Neuronal stem cell (in vitro differentiated cells): ENCODE results near the gene SNCA.
A peak's percentile ranks its signal among the peaks of the same experiment; 100 is the strongest.

Source experiments
- DNase-seq: peaks from one replicate; pipeline ENCODE4 v3.0.0-alpha.2; 2013; ENCODE audit warnings: low spot score
- H2AFZ ChIP-seq: one replicate; pipeline ENCODE4 v1.6.1; 2013; ENCODE audit warnings: mild to moderate bottlenecking, low read length, inconsistent platforms
- H2AK5ac ChIP-seq: 2 replicates; pipeline ENCODE4 v1.6.1; 2013; ENCODE audit warnings: low read depth, mild to moderate bottlenecking, inconsistent platforms, low read length, moderate library complexity, mixed read lengths
- H2BK120ac ChIP-seq: 2 replicates; pipeline ENCODE4 v1.6.1; 2013; ENCODE audit warnings: low read depth, mild to moderate bottlenecking, inconsistent platforms, low read length, moderate library complexity, mixed read lengths
- H2BK12ac ChIP-seq: one replicate; pipeline ENCODE4 v1.6.1; 2013; ENCODE audit warnings: low read length, inconsistent platforms
- H2BK15ac ChIP-seq: 2 replicates; pipeline ENCODE4 v1.6.1; 2013; ENCODE audit warnings: mild to moderate bottlenecking, low read length, inconsistent platforms, mixed read lengths
- H2BK5ac ChIP-seq: one replicate; pipeline ENCODE4 v1.6.1; 2013; ENCODE audit warnings: inconsistent platforms, mild to moderate bottlenecking, low read length, moderate library complexity
- H3K14ac ChIP-seq: one replicate; pipeline ENCODE4 v1.6.1; 2013; ENCODE audit warnings: low read length, inconsistent platforms
- H3K18ac ChIP-seq: 2 replicates; pipeline ENCODE4 v1.6.1; 2013; ENCODE audit warnings: low read length, inconsistent platforms
- H3K23ac ChIP-seq: 2 replicates; pipeline ENCODE4 v1.6.1; 2013; ENCODE audit warnings: low read depth, mild to moderate bottlenecking, mixed read lengths, low read length, inconsistent platforms; ENCODE audit not compliant: poor library complexity
- H3K27ac ChIP-seq: replicated peaks from 3 replicates; pipeline ENCODE4 v1.5.1; 2013; ENCODE audit warnings: low read length, inconsistent platforms
- H3K27me3 ChIP-seq, 3 experiments: 2 replicates each; pipeline ENCODE4 v1.6.1; 2013; ENCODE audit warnings: low read length in 3 of 3, mild to moderate bottlenecking in 2 of 3, inconsistent platforms in 1 of 3, low read depth in 1 of 3, mixed read lengths in 1 of 3, moderate library complexity in 1 of 3; ENCODE audit not compliant: control insufficient read depth in 3 of 3, insufficient read depth in 3 of 3
- H3K36me3 ChIP-seq, 2 donors: replicated peaks in 1 of 2; 2 replicates each; pipeline ENCODE4 v1.6.1; 2013; ENCODE audit warnings: low read length in 2 of 2; ENCODE audit not compliant: control insufficient read depth in 2 of 2, insufficient read depth in 2 of 2
- H3K4ac ChIP-seq: 2 replicates; pipeline ENCODE4 v1.6.1; 2013; ENCODE audit warnings: inconsistent platforms, mild to moderate bottlenecking, low read length, moderate library complexity
- H3K4me1 ChIP-seq, 2 donors: 1 replicate in 1 of 2; 2 replicates in 1 of 2; pipeline ENCODE4 v1.6.1; 2013; ENCODE audit warnings: low read length in 2 of 2, low read depth in 1 of 2; ENCODE audit not compliant: control insufficient read depth in 2 of 2, insufficient read depth in 1 of 2
- H3K4me2 ChIP-seq: one replicate; pipeline ENCODE4 v1.6.1; 2013; ENCODE audit warnings: mild to moderate bottlenecking, low read length, inconsistent platforms; ENCODE audit not compliant: insufficient read depth, poor library complexity, severe bottlenecking
- H3K4me3 ChIP-seq, 2 donors: 2 replicates each; pipeline ENCODE4 v1.5.1; 2013; ENCODE audit warnings: low read length in 2 of 2, mild to moderate bottlenecking in 2 of 2, inconsistent platforms in 1 of 2, moderate library complexity in 1 of 2
- H3K79me1 ChIP-seq: one replicate; pipeline ENCODE4 v1.6.1; 2013; ENCODE audit warnings: low read depth, mild to moderate bottlenecking, inconsistent platforms, low read length, moderate library complexity
- H3K9ac ChIP-seq: one replicate; pipeline ENCODE4 v1.6.1; 2013; ENCODE audit warnings: mild to moderate bottlenecking, low read depth, low read length, inconsistent platforms; ENCODE audit not compliant: poor library complexity
- H3K9me3 ChIP-seq, 2 donors: replicated peaks in 1 of 2; 2 replicates each; pipeline versions ENCODE3 to v1.6.1; 2013; ENCODE audit warnings: low read length in 2 of 2, mild to moderate bottlenecking in 2 of 2, inconsistent platforms in 1 of 2, low read depth in 1 of 2, mixed read lengths in 1 of 2, moderate library complexity in 1 of 2; ENCODE audit not compliant: control insufficient read depth in 2 of 2, insufficient read depth in 1 of 2
- H4K8ac ChIP-seq: one replicate; pipeline ENCODE4 v1.6.1; 2013; ENCODE audit warnings: low read depth, mild to moderate bottlenecking, inconsistent platforms, low read length, moderate library complexity
- H4K91ac ChIP-seq: one replicate; pipeline ENCODE4 v1.6.1; 2013; ENCODE audit warnings: low read length, low read depth, mild to moderate bottlenecking, inconsistent platforms; ENCODE audit not compliant: poor library complexity
- WGBS, 2 donors: extraction: QIAGEN DNeasy Blood & Tissue Kit; methylation state at CpG; one replicate each; pipeline ENCODE4 v1.1.7; 2013; ENCODE audit warnings: missing lambda C conversion rate in 2 of 2, mixed read lengths in 1 of 2; ENCODE audit not compliant: insufficient read length in 2 of 2, insufficient replicate concordance in 1 of 2; ENCODE audit errors: extremely low coverage in 2 of 2; 5-methylcytosine and 5-hydroxymethylcytosine counted together

SNCA gene

DNA sequence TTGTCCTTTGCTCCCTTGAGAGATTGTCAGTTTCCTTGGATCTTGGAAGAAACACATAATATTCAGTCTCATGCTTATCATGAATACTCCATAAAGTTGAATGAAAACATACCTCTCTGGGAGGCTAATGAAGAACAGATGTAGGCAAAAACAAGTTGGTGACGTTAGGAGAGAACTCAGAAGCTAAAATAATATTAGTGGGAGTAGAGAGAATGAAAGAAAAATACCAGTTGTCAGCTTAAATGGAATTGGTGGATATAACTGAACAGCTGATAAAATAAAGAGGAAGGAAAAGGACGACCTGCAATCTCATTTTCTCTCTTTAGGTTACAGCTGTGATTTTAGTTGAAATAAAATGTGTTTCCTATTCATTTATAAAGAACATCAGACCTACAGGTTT is 124.8 kb downstream of the SNCA start:
- no peaks in the 10 kb centered on the region for H3K27me3 ChIP-seq
- H3K4me3 ChIP-seq: no peak overlapping the region
- no CpG with 5 or more reads among the region's 2 CpGs for WGBS, 2 donors
- no peak overlapping the region for H3K18ac ChIP-seq
- no peak overlapping the region for H4K8ac ChIP-seq
- H3K27ac ChIP-seq: no peak overlapping the region
- peaks cover 2 to 4% of the 10 kb centered on the region in 2 donors for H3K4me1 ChIP-seq
- no peak overlapping the region for H3K14ac ChIP-seq
- H3K4me2 ChIP-seq: no peak overlapping the region
- no peak overlapping the region for H3K23ac ChIP-seq
- H2BK12ac ChIP-seq: no peak overlapping the region
- H2AK5ac ChIP-seq: no peak overlapping the region
- H3K9ac ChIP-seq: no peak overlapping the region
- H3K4ac ChIP-seq: no peak overlapping the region
- peaks cover 0 to 4% of the 10 kb centered on the region in 2 donors for H3K9me3 ChIP-seq
- no peak overlapping the region for H2BK15ac ChIP-seq
- no peak overlapping the region for H4K91ac ChIP-seq
- H3K79me1 ChIP-seq: no peaks in the 10 kb centered on the region
- no peaks in the 10 kb centered on the region for H3K36me3 ChIP-seq
- no peak overlapping the region for H2BK120ac ChIP-seq
- H2AFZ ChIP-seq: no peak overlapping the region
- DNase-seq: no peak
- H2BK5ac ChIP-seq: no peak overlapping the region

DNA sequence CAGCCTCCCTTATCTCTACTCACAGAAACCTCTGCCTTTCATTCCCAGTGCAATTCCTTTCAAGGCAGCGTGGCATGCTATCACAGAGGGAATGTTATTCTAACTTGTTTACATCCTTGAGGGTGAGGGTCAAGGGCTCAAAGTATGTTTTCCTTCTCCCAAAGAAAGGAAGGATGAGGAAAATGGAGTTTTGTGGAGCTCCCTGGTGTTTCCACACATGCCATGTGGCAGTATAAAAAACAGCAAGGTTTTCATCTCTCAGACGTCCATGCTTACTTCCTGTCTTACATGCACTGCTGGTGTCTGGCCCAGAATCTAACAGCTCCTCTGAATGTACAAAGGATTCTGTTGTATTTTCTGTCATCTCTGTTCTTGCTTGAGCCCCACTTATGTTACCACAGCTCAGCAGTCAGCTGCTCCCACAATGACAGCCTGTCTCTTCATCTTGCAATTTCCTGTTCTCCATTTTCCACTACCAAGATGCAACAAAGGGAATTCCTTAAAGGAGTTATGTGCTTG is 128.0 kb downstream of the SNCA start:
- peak overlapping the region; percentile 86 for H2AFZ ChIP-seq
- H3K27me3 ChIP-seq: no peaks in the 10 kb centered on the region
- no peak overlapping the region for H2BK5ac ChIP-seq
- no peak overlapping the region for H2BK12ac ChIP-seq
- H2AK5ac ChIP-seq: no peak overlapping the region
- peaks cover 0 to 5% of the 10 kb centered on the region in 2 donors for H3K9me3 ChIP-seq
- H3K14ac ChIP-seq: no peak overlapping the region
- H3K36me3 ChIP-seq: no peaks in the 10 kb centered on the region
- no peak overlapping the region for H3K9ac ChIP-seq
- no peak overlapping the region for H2BK15ac ChIP-seq
- no peak overlapping the region for H3K4me2 ChIP-seq
- H3K4me3 ChIP-seq: no peak overlapping the region
- no peaks in the 10 kb centered on the region for H3K79me1 ChIP-seq
- H4K8ac ChIP-seq: no peak overlapping the region
- H3K27ac ChIP-seq: no peak overlapping the region
- peaks cover 2 to 4% of the 10 kb centered on the region in 2 donors for H3K4me1 ChIP-seq
- H3K23ac ChIP-seq: no peak overlapping the region
- no peak for DNase-seq
- no peak overlapping the region for H4K91ac ChIP-seq
- H2BK120ac ChIP-seq: no peak overlapping the region
- no CpG with 5 or more reads among the region's 2 CpGs for WGBS, 2 donors
- H3K18ac ChIP-seq: no peak overlapping the region
- no peak overlapping the region for H3K4ac ChIP-seq

DNA sequence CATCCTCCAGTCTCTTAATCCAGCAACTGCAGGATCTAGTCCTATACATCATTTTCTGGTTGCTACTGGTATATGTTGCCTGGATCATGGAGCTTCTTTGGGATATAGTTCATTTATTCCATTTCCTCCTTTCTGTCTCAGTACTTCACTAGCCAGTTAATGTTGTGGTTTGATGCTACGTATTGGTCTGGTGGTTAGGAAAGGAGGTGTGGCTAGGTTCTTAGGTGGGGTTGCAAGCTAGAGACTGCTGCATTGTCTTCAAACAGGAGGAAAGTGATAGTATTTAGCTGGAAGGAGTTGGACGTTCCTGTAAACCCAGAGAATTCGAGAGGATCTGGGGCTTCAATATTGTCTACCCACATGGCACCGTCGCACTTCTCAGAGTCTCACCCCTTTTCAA is 129.5 kb downstream of the SNCA start:
- Histone ChIP-seq H4K8ac (no peak overlapping the region), H2BK5ac (no peak overlapping the region), H2BK15ac (no peak overlapping the region), H2AFZ (peak overlapping the region; percentile 0), H3K18ac (no peak overlapping the region), H3K23ac (no peak overlapping the region), H4K91ac (no peak overlapping the region), H3K79me1 (no peaks in the 10 kb centered on the region), H2BK120ac (no peak overlapping the region), H2AK5ac (no peak overlapping the region), H3K14ac (no peak overlapping the region), H3K27me3 (no peaks in the 10 kb centered on the region), H3K9me3 (peaks cover 0 to 5% of the 10 kb centered on the region in 2 donors), H3K4me3 (no peak overlapping the region), H2BK12ac (no peak overlapping the region), H3K27ac (no peak overlapping the region), H3K4me1 (peaks cover 2 to 4% of the 10 kb centered on the region in 2 donors), H3K9ac (no peak overlapping the region), H3K4me2 (no peak overlapping the region), H3K36me3 (no peaks in the 10 kb centered on the region), H3K4ac (no peak overlapping the region)
- WGBS, 2 donors: no CpG with 5 or more reads among the region's 5 CpGs
- no peak for DNase-seq

DNA sequence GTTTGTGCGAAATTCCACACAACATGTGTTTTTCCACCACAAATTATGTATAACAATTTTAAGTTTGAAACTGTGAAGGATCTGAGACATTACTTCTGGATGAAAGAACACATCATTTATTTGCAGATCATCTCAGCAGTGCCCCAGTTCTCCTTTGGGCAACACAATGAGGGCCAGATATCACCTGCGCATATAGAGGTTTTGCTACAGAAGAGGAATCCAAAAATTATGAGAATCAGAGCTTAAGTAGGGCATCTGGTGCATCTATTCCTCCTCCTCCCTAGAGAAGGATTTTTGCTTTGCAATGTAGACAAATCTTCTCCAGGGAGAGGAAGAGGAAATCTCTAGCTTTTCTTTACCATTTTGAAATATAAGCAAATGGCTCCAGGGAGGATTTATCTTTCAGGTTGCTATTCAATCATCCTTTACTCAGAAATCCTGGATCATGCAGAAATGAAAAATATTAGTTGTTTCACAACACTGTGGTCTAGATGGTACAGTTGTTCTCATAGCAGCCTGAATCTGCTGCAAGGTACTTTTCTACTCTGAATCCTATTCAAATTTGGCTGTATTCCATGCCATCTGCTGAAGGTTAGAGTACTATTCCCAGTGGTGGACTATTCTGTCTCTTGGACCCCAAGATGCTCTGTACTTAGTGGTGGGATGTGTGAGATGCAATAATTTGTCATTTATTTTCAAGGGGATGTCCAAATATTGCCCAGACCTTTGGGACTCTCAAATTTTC is 132.1 kb downstream of the SNCA start:
- Histone ChIP-seq H3K79me1 (no peaks in the 10 kb centered on the region), H2BK5ac (no peak overlapping the region), H2BK15ac (no peak overlapping the region), H3K4me3 (no peak overlapping the region), H3K36me3 (no peaks in the 10 kb centered on the region), H4K8ac (no peak overlapping the region), H3K27me3 (no peaks in the 10 kb centered on the region), H3K4me1 (peaks cover 2 to 4% of the 10 kb centered on the region in 2 donors), H3K14ac (no peak overlapping the region), H3K9me3 (peaks cover 3 to 5% of the 10 kb centered on the region in 2 donors), H3K18ac (no peak overlapping the region), H3K23ac (no peak overlapping the region), H2AFZ (no peak overlapping the region), H4K91ac (no peak overlapping the region), H2BK12ac (no peak overlapping the region), H2AK5ac (no peak overlapping the region), H3K27ac (no peak overlapping the region), H2BK120ac (no peak overlapping the region), H3K9ac (no peak overlapping the region), H3K4me2 (no peak overlapping the region), H3K4ac (no peak overlapping the region)
- no CpG with 5 or more reads among the region's 2 CpGs for WGBS, 2 donors
- DNase-seq: no peak
